GM21825 (cell line): ENCODE data around the gene GPC4.

Source experiments
- ATAC-seq: cut with Tn5 transposase; IDR thresholded peaks from one replicate; pipeline ENCODE4 v1.9.1; 2021; ENCODE audit warnings: mild to moderate bottlenecking, moderate library complexity; ENCODE audit not compliant: unreplicated experiment

The GPC4 gene

DNA sequence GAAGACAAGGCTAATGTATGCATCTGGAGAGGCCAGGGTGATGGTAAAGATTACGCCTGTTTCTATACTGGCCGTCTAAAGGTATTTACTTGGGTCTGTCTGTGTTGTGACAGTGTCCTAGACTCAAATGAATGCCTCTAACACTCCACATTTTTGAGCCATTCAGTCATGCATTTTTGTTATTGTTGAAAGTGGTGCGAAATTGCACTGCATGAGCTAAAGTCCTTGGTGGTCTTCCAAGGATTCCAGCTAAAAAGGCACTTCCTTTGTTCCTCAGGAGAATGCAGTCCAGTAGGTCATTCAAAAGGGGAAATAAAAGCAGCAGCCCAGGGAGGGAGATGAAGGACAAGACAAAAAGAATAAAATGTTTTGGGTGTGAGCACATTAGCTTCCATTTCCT, 3.0 kb downstream of the GPC4 start:
- no peak for ATAC-seq

DNA sequence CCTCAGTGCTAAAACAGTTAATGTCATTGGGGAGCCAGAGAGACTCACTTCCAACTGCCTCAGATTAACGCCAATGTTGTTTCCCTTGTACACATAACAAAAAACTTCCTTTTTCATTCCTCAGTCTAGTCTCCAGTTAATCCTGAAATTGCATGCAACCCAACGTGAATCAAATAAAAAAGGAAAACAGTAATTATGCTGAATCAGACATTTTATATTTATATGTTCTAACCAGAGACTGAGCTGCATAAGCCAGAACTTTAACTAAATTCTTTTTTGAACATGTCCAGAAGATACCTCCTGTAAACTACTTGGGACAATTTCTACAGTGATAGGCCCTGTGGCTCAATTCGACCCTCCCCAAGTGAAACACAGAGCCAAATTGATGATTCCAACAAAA, 4.7 kb downstream of the GPC4 start:
- ATAC-seq = no peak

GRCh38 chrX:133405498-133406185, 9.6 kb downstream of the GPC4 start:
- no peak for ATAC-seq

GRCh38 chrX:133403984-133404383, 11.3 kb downstream of the GPC4 start:
- ATAC-seq = no peak

DNA sequence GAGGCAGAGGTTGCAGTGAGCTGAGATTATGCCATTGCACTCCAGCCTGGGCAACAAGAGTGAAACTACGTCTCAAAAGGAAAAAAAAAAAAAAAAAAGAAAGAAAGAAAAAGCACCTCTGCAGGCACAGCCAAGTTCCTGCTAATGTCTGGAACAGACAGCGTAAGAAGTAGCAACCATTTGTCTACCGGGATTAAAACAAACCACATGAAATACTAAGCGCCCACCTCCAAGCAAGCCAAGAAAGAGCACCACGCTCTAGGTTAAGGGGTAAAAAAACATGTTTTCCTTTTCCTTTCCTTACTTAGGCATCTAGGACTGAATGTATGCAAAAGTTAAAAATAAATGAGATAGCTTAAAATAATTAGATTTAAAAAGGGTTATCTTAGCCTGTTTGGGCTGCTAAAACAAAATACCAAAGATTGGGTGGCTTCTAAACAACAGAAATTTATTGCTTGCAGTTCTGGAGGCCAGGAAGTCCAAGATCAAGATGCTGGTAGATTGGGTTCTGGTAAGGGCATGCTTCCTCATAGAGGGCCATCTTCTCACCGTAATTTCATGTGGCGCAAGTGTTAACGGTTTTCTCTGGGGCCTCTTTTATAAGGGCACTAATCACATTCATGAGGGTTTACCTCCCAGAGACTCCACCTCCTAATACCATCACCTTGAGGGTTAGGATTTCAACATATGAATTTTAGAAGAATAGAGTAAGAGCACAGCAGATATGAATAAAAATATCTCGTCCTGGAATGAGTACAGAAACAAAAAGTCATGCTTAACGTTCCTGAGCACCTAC, 12.3 kb downstream of the GPC4 start:
- no peak for ATAC-seq

DNA sequence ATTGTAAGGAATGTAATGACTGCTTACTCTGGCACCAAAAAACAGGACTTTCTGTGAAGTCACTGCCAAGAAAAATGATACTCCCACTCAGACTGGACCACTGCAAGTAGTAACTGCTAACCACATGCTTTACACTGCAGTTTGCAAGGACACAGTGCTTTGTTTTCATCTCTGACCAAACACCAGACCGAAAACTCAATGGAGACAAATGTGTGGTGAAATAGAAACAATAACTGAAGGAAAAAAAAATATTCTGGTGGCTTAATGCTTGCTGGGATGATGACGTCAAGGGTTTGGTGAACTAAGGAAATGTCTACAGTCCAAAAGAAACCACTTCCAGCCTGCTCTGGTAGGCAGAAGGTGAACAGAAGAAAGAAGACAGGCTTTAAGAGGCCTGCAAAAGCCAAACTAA, 13.2 kb downstream of the GPC4 start:
- no peak for ATAC-seq

DNA sequence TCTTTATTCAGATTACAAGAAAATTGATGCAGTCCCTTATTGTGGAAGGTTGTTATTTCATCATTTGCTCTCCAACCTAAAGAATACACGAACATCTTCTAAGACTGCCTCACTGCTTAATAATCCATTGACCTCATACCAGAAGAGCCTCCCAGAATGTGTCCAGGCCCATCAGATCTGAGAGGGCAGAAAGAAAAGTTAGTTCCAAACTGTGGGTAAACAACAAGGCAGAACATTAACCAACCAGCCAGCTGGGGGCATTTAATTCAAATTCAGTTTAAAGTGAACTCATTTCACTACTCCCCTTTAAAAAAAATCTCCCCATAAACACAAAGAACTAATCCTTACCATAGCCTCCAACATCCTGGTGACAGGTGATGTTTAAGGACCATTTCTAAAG, 13.8 kb downstream of the GPC4 start:
- no peak for ATAC-seq

- ATAC-seq = no peak
Measured at GRCh38 chrX:133399411-133399810, 15.9 kb downstream of the GPC4 start.

DNA sequence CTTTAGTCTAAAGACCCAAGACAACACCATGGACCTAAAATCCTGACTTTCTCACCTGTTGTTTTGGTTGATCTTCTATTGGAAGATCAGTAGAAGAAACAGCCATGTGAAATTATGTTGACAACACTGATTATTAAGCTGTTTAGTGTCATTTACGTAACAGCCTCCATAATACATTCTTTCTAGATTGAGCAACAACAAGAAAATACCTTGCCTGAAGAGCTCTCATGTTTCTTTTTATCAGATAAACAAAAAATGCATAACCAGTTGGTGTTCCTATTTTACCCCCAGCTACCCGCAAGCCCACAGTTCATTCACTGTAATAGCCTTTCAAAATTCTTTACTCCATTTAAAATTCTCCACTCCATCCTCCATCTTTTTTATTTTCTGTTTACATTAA, 20.5 kb downstream of the GPC4 start:
- ATAC-seq = no peak

DNA sequence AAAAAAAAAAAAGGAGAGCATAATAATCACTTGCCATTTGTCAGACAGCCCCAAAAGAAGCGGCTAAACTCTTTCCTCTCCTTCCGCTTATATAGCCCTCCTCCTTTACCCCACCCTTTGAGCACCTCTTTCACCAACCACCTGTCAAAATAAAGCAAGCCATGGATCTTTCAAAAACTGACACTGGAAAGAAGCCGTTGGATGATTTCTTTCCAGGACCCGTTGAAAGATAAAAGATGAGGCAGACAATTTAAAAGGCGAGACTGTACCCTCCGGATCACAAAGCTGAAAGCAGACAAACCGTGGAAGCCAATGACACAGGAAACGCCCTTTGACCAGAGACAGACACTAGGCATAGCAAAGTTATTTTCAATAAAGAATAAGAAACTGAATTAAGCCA, 22.6 kb downstream of the GPC4 start:
- no peak for ATAC-seq

DNA sequence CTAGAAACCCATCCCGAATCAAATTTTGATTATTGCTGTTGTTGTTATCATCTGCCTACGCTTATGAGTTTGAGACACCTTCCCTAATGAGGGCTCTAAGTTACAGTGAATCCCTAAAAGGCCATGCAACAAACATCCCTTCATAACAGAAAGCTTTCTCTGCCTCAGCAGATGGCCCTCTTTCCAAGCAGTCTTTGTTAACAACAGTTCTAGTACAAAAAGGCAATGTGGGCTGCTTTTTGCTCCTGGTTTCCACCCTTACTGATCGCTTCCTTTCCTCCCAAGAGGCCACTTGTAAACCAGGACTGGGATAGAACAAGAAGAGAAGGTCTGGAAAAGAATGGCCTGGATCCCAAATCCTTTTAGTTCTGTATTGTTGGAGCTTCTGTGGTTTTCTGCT, 24.2 kb downstream of the GPC4 start:
- no peak for ATAC-seq

DNA sequence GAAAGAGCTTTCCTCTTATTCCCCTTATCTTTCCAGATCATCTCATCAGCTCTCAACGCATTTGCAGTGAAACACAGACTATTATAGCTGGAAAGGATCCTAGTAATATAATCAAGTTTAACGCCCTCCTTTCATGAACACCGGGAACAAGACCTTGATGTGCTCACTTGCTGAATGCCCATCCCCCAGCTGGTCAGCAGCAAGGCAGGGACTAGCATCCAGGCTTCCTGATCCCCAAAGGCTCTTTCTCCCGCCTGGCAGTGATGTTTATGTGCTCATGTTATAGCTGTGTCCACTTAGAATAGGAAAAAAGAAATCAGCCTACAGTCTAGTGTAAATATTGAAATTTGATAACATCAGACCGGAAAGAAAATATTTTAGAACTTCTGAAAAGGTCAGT, 24.6 kb downstream of the GPC4 start:
- ATAC-seq = no peak

- no peak for ATAC-seq
Measured at GRCh38 chrX:133389975-133390374, 25.3 kb downstream of the GPC4 start.

- no peak for ATAC-seq
Measured at GRCh38 chrX:133384454-133384853, 30.8 kb downstream of the GPC4 start.

GRCh38 chrX:133380711-133381619, 34.3 kb downstream of the GPC4 start:
- ATAC-seq = no peak

DNA sequence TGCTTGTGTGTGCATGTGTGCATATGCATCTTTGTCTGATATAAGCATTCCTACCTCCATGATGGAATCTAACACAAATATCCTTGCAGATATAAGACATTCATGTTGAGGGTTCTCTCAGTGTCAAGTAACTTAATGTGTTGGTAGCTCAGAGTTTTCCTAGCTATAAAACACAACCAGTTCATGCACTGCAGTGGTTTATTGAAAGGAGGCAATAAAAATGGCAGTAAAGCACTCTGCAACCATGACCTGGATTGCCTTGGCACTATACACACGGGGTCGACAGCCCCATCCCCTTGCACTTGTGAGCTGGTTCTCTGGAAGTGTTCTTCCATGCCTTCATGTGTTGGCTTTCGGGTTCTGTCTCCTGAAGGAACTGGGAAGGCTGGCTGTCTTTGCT, 38.9 kb downstream of the GPC4 start:
- ATAC-seq = no peak

DNA sequence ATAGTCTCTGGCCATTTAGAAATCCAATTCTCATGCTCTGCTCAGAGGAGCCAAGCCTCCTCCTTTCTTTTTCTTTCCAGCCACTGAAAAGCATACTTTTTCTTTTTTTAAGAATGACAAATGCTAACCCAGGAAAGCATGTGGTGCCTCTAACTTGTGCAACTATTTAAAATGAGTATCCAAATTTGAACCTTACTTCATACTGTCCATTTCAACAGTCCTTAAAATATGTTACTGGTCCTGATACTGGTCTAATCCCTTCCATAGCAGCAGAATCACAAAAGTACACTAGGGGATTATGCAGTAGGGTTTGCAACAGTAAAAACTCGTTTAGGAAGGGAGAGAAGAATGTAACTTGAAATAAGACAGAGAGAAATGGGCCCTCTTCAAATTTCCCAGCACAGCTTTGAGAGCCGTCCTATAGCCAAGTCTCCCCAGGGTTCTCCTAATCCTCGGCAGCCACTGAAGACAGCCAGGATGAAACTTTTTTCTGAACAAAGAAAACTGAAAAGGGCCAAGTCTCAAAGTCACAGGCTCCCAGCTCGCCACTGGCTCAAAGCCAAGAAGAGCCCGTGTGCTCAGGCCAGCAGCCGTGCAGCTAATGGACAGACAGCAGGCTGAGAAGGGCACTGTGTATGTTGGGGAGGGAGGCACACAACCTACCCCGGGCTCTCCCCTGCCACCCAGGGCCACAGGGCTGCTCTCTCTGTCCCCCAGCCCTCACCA, 39.5 kb downstream of the GPC4 start:
- no peak for ATAC-seq

DNA sequence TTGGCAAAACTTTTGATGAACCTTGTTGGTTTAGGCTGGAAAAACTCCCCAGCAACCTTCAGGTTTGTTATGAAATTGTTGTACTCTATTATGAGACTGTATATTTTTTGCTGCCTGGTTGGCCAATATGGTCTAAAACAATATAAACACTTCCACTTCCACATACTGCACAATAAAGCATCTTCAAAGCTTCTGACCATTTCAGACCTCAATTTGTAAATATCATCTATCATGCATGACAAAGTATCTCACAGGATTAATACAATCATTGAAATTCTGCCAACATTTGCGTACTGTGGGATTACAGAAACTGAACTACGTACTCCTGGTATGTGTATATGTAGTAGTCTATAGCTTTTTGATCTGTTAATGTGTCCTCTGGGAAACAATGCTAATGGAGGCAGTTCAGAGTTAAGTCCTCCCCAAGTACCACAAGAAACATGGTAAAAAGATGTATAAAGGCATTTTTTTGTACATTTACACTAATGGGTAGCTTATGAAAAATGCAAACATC, 40.4 kb downstream of the GPC4 start:
- no peak for ATAC-seq

GRCh38 chrX:133373386-133374079, 41.8 kb downstream of the GPC4 start:
- ATAC-seq = no peak

- no peak for ATAC-seq
Measured at GRCh38 chrX:133370696-133371275, 44.5 kb downstream of the GPC4 start.
